HG02588 (cell line): Measurements from ENCODE around the gene TCEA2.
"Not testable (repeated sequence)": the region's sequence is repeated elsewhere in the genome, so short reads cannot be mapped to it uniquely, and the experiment has no call there.

ENCODE experiments used
- ATAC-seq: cut with Tn5 transposase; IDR thresholded peaks from one replicate; pipeline ENCODE4 v1.9.1; 2021; ENCODE audit warnings: mild to moderate bottlenecking, moderate library complexity; ENCODE audit not compliant: unreplicated experiment

Gene TCEA2

GRCh38 chr20:64076061-64076997 is 13.3 kb downstream of the TCEA2 start:
- no peak for ATAC-seq

GRCh38 chr20:64077094-64077493 is 14.1 kb downstream of the TCEA2 start:
- no peak for ATAC-seq

GRCh38 chr20:64077541-64077875 is 14.5 kb downstream of the TCEA2 start:
- no peak for ATAC-seq

GRCh38 chr20:64077876-64078551 is 15.0 kb downstream of the TCEA2 start:
- ATAC-seq = no peak

DNA sequence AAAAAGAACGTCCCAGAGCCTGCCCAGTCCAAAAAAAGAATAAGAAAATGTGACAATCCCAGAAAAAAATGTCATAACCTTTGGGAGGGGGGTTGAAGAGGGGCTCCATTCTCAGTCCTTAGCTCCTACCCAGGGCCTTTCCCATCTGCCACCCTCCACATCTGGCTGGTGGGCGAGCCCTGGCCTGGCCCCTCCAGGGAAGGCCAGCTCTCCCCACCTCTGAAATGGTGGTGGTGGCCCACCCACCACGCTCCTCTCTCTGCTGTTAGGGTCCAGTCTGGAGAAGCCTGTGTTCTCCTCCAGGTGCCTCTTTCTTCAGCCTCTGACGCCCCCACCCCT is 15.9 kb downstream of the TCEA2 start:
- no peak for ATAC-seq

DNA sequence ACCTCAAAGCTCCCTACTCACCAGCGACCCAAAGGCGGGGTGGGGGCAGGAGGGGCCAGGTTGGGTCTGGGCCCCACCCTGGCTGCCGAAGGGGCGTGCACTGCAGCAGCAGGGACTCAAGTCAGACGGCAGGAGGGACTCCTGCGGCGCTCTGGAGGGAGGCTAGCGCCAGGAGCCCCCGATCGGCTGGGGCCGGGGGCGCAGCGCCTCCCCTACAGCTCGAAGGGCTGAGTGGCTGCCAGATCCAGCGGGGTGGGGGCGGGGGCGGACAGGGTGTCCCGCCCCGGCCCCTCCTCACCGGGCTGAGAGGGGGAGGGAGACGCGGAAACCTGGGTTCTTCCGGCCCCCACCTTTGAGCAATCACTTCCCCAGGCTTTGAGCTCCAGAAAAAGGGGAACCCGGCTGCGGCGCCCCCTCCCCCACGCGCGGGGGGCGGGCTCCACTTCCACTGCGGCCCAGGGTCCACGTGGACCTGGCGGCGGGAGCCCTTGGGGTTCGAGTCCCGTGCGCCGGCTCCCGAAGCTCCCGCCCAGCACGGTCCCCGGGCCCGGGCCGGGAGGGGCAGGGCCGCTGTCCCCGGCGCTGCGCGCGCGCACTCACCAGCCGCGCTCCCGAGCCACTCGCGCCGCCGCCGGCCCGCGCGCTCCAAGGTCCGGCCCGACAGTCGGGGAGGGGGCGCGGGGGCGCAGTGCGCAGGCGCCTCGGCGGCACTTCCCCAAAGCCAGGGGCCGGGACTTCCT is 16.4 kb downstream of the TCEA2 start, which contains the start of gene RGS19:
RGS19 (minus strand) TSS at position 246 of the 740 bp plus-strand sequence. CDS start 2,632 bp downstream, outside the sequence.
- peak; percentile 33 for ATAC-seq

- no peak for ATAC-seq
These were observed 17.2 kb downstream of the TCEA2 start, which contains the start of gene OPRL1 for GRCh38 chr20:64080013-64080812. Gene OPRL1, plus strand, starts transcription at chr20:64080082. Its CDS starts 12,639 bp downstream, at chr20:64092721.

DNA sequence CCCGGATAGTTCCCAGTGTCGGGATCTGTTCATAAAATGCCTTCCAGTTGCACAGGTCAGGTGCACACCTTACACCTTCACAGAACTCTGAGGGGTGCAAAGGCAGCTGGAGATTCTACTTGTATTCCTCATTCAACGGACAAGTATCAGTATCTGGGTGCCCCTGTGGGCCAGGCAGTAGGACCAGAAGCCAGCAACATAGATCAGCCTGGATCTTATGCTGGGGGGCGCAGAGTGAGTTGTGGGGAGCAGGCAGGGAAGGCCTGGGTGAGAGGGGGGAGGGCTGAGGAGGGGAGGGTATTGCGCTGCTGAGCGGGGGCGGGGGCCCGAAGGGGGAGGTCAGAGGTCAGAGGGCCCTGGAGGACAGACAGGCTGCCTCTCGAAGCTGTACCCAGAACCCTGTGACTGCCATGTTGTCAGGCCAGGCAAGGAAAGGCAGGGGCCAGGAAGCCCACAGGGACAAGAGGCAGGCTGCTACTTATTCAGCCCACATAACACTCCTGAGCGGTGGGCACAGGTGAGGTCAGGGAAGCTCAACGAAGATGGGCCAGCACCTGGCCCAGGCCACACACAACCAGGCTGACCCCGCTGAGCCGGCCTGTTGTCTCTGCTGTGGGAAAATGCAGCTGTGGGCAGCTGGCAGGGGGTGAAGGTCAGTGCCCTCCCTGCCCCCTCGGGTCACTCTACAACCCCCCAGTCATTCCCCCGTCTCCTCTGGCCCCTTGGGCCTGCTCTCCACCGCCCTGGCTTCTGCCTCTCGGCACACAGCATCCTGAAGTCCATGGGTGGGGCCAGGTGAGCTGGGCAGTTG is 18.0 kb downstream of the TCEA2 start:
- ATAC-seq = no peak

GRCh38 chr20:64081624-64081964 is 18.6 kb downstream of the TCEA2 start:
- no peak for ATAC-seq

- no peak for ATAC-seq
These were observed 19.2 kb downstream of the TCEA2 start for GRCh38 chr20:64082126-64082731.

DNA sequence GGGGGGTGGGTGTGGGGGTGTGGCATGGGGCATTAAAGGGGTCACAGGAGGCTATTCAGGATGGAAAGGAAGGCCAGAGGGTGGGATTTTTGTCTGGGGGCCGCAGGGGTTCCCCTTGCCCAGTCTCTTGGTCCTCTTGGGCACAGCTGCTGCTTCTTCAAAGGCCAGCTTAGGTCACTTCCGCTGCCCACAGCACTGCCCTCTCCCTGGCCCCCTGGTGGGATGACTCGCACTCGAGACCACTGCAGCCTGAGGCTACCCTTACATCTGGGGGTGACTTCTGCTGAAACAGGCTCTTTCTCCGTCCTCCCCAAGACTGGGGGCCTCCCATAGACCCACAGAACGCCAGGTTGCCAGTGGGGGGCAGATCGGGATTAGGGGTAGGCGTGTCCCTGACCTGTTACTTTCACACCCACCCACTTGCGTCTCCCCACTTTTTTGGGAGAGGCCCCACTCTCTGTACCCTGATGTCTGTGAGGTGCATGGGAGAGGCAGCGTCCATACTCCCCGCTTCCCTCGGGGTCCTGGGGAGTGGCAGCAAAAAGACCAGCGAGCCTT is 19.9 kb downstream of the TCEA2 start:
- ATAC-seq = no peak

DNA sequence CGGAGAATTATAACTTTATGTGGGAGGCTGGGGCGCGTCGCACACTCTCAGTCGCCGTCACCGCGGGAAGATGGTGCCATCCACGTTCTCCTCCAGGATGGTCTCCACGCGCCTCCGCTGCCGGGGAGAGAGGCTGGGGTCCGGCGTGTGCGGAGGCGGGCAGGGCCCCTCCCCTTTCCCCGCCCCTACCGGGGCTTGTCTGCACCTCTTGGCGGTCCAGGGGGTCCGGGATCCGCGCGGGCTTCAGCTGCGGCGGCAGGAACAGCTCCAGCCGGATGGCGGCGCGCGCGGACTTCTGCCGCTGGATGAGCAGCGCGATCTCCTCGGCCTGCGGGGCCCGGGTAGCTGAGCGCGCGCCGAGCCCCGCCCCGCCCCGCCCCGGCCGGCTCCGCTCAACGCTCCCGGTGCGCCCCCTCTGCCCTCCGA is 20.4 kb downstream of the TCEA2 start:
- ATAC-seq = no peak

- ATAC-seq = no peak
These were observed 21.0 kb downstream of the TCEA2 start, which contains the start of gene LKAAEAR1 for GRCh38 chr20:64083804-64084684. Gene LKAAEAR1, minus strand, starts transcription at chr20:64084398. Its CDS starts 179 bp downstream, at chr20:64084219.

DNA sequence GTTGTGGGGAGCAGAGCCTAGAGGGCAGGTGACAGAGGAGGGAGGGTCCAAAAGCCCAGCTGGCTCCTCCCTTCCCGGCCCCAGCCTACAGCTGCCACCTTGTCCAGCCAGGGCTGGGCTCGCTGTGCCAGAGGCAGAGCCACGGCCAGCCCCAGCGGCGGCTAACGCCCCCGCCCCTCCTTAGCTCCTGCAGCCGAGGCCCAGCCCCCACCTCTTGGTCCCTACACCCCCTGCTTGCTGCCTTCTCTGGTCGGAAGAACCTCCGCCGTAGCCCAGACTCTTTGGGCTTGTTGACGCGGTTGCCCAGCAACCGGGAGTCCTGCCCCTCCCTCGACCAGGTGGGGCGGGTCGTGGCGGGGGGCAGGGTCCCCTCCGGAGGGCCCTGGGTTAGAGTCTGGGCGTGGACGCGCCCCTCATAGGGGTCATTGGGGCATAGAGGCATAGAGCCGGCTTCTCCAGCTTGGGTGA is 21.7 kb downstream of the TCEA2 start:
- no peak for ATAC-seq

- no peak for ATAC-seq
These were observed 23.8 kb downstream of the TCEA2 start for GRCh38 chr20:64086801-64087200.

- ATAC-seq = not testable (repeated sequence)
These were observed 24.3 kb downstream of the TCEA2 start for GRCh38 chr20:64087226-64087825.

DNA sequence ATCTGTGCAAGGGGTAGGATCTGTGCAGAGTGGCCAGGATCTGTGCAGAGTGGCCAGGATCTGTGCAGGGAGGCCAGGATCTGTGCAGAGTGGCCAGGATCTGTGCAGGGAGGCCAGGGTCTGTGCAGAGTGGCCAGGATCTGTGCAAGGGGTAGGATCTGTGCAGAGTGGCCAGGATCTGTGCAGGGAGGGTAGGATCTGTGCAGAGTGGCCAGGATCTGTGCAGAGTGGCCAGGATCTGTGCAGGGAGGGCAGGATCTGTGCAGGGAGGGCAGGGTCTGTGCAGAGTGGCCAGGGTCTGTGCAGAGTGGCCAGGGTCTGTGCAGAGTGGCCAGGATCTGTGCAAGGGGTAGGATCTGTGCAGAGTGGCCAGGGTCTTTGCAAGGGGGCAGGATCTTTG is 25.6 kb downstream of the TCEA2 start:
- ATAC-seq = not testable (repeated sequence)
